ENCODE results near the gene EP300.
"Not testable (repeated sequence)": the region's sequence is repeated elsewhere in the genome, so short reads cannot be mapped to it uniquely, and the experiment has no call there.

- TF ChIP-seq POLR2AphosphoS5 (IDR thresholded peaks at IDR 0.05; ENCODE audit: borderline replicate concordance, low read depth, low read length); EZH2 (IDR thresholded peaks at IDR 0.05): not testable (repeated sequence)
These were observed 88.0 kb downstream of the EP300 start for GRCh38 chr22:41180362-41180761.

Data from SK-N-MC (cell line).